ENCODE measurements around the gene PANK4.

The PANK4 gene

GRCh38 chr1:2472109-2472508 is 54.3 kb downstream of the PANK4 start (continued):
- TF ChIP-seq CREB5 (CRISPR knock-in tag; IDR thresholded peaks at IDR 0.05; ENCODE audit: low read depth) (no peak), ZC3H10 (CRISPR knock-in tag; IDR thresholded peaks at IDR 0.05) (no peak), OSR1 (CRISPR knock-in tag; IDR thresholded peaks at IDR 0.05) (no peak), CSDC2 (CRISPR knock-in tag; IDR thresholded peaks at IDR 0.05) (no peak), TOX (CRISPR knock-in tag; IDR thresholded peaks at IDR 0.05; ENCODE audit: borderline replicate concordance) (no peak), TCF4 (CRISPR knock-in tag; IDR thresholded peaks at IDR 0.05; ENCODE audit: borderline replicate concordance) (no peak)

- TF ChIP-seq OSR1 (CRISPR knock-in tag; IDR thresholded peaks at IDR 0.05) = no peak
- TF ChIP-seq CREB5 (CRISPR knock-in tag; IDR thresholded peaks at IDR 0.05; ENCODE audit: low read depth) = no peak
- no peak for TF ChIP-seq ZFP3 (CRISPR knock-in tag; IDR thresholded peaks at IDR 0.05)
- no peak for TF ChIP-seq RARB (CRISPR knock-in tag; IDR thresholded peaks at IDR 0.05)
- no peak for TF ChIP-seq ZC3H10 (CRISPR knock-in tag; IDR thresholded peaks at IDR 0.05)
- no peak for TF ChIP-seq TSHZ2 (CRISPR knock-in tag; IDR thresholded peaks at IDR 0.05)
- TF ChIP-seq ZNF8 (CRISPR knock-in tag; IDR thresholded peaks at IDR 0.05) = no peak
- ATAC-seq = no peak
These were observed 54.8 kb downstream of the PANK4 start for GRCh38 chr1:2471587-2472001.

GRCh38 chr1:2471159-2471471 is 55.3 kb downstream of the PANK4 start:
- ATAC-seq = no peak

More at GRCh38 chr1:2471159-2471471, 55.3 kb downstream of the PANK4 start:
- TF ChIP-seq CREB5 (CRISPR knock-in tag; IDR thresholded peaks at IDR 0.05; ENCODE audit: low read depth) = no peak
- TF ChIP-seq OSR1 (CRISPR knock-in tag; IDR thresholded peaks at IDR 0.05) = no peak
- no peak for TF ChIP-seq CSRNP3 (CRISPR knock-in tag; IDR thresholded peaks at IDR 0.05)
- no peak for TF ChIP-seq GLIS3 (CRISPR knock-in tag; IDR thresholded peaks at IDR 0.05)
- TF ChIP-seq ZNF565 (CRISPR knock-in tag; conservative IDR thresholded peaks at IDR 0.05; ENCODE audit: low read depth) = no peak
- no peak for TF ChIP-seq ZNF8 (CRISPR knock-in tag; IDR thresholded peaks at IDR 0.05)
- no peak for TF ChIP-seq ZC3H10 (CRISPR knock-in tag; IDR thresholded peaks at IDR 0.05)
- no peak for TF ChIP-seq SNAI2 (CRISPR knock-in tag; IDR thresholded peaks at IDR 0.05)
- no peak for TF ChIP-seq POU6F1 (CRISPR knock-in tag; IDR thresholded peaks at IDR 0.05; ENCODE audit: borderline replicate concordance, low read depth)
- no peak for TF ChIP-seq ZNF70 (CRISPR knock-in tag; IDR thresholded peaks at IDR 0.05)
- no peak for TF ChIP-seq ZFP30 (CRISPR knock-in tag; IDR thresholded peaks at IDR 0.05)
- no peak for TF ChIP-seq TSHZ2 (CRISPR knock-in tag; IDR thresholded peaks at IDR 0.05)
- no peak for TF ChIP-seq BACH2 (CRISPR knock-in tag; IDR thresholded peaks at IDR 0.05; ENCODE audit: borderline replicate concordance)
- TF ChIP-seq RARB (CRISPR knock-in tag; IDR thresholded peaks at IDR 0.05) = no peak
- no peak for TF ChIP-seq PATZ1 (CRISPR knock-in tag; IDR thresholded peaks at IDR 0.05; ENCODE audit: borderline replicate concordance)

All from SK-N-SH treated with all-trans-retinoic acid at 6 μM for 48 hours (cell line).